Aorta (tissue), 5 donors: ENCODE results near the gene COX8A. TPM values are rescaled to one million over a fixed set of nuclear protein-coding genes. Genes with fewer than 3 reads are reported as not detected.

Experiments
- ATAC-seq: fragments of 200-7000 bp; cut with Tn5 transposase; one replicate; pipeline ENCODE4 v1.9.1; 2022; ENCODE audit warnings: moderate library complexity; ENCODE audit not compliant: low FRiP score
- DNase-seq, 2 donors: peaks; one replicate each; pipeline ENCODE4 v3.0.0-alpha.2; 2020
- H3K27ac ChIP-seq, 2 donors: one replicate each; pipeline ENCODE4 v1.5.1; 2013; ENCODE audit warnings: low read length in 2 of 2, mild to moderate bottlenecking in 2 of 2, moderate library complexity in 2 of 2, control low read depth in 1 of 2, inconsistent platforms in 1 of 2, low read depth in 1 of 2
- H3K27me3 ChIP-seq, 2 donors: one replicate each; pipeline ENCODE4 v1.6.1; 2013; ENCODE audit warnings: control low read depth in 1 of 2, low read length in 1 of 2, mild to moderate bottlenecking in 1 of 2, moderate library complexity in 1 of 2; ENCODE audit not compliant: insufficient read depth in 2 of 2, control insufficient read depth in 1 of 2
- H3K36me3 ChIP-seq, 2 donors: one replicate each; pipeline ENCODE4 v1.6.1; 2013; ENCODE audit warnings: control low read depth in 1 of 2, low read length in 1 of 2, mild to moderate bottlenecking in 1 of 2; ENCODE audit not compliant: insufficient read depth in 2 of 2, control insufficient read depth in 1 of 2
- H3K4me1 ChIP-seq, 2 donors: one replicate each; pipeline ENCODE4 v1.6.1; 2013; ENCODE audit warnings: low read length in 2 of 2, control low read depth in 1 of 2, mild to moderate bottlenecking in 1 of 2, moderate library complexity in 1 of 2; ENCODE audit not compliant: insufficient read depth in 2 of 2, control insufficient read depth in 1 of 2
- H3K4me3 ChIP-seq, 2 donors: one replicate each; pipeline ENCODE4 v1.5.1; 2013; ENCODE audit warnings: low read length in 2 of 2, control low read depth in 1 of 2, mild to moderate bottlenecking in 1 of 2
- H3K9me3 ChIP-seq: one replicate; pipeline ENCODE4 v1.6.1; 2013; ENCODE audit warnings: mild to moderate bottlenecking, low read length; ENCODE audit not compliant: control insufficient read depth
- WGBS, 2 donors: extraction: QIAGEN DNeasy Blood & Tissue Kit; methylation state at CpG; one replicate each; pipeline ENCODE4 v1.1.7; 2013; 5-methylcytosine and 5-hydroxymethylcytosine counted together
- intact Hi-C, 2 donors: fragments of 100-400 bp; cut with DNase I; formaldehyde crosslinking; loops; one replicate each; pipeline versions ENCODE4 v1.14.2 to v1.15.0; 2022
- polyA plus RNA-seq, 2 donors: library from polyadenylated mRNA; stranded (reverse); fragments of 200-250 nt; gene quantifications; one replicate each; pipeline ENCODE4 v1.2.3, GENCODE V29; 2013
- total RNA-seq, 2 donors: library from RNA; stranded (reverse); fragmentation: NEBNext Ultra II Directional; extraction: Animal tissue kit (Norgen Biotek cat#: 25700); gene quantifications; one replicate each; pipeline ENCODE4 v1.2.1, GENCODE V29; 2021
- donor health status: healthy with polysubstance abuse.
- donor health status: Bipolar disorder and iron deficiency.
- donor health status: DM: no; HTN: no; CAD: no.
- donor health status: DM: no; HTN: no; CAD: no.
- donor health status: DM: yes; HTN: yes; CAD: no.

COX8A gene
- total and polyA plus RNA-seq, 4 donors = 135 to 669 (median 337) TPM

GRCh38 chr11:64019106-64020037, 45.0 kb downstream of the COX8A start:
- H3K27me3 ChIP-seq = no peaks in the 10 kb centered on the region
- no peaks in the 10 kb centered on the region for H3K9me3 ChIP-seq
- no peak overlapping the region for H3K27ac ChIP-seq
- no peaks in the 10 kb centered on the region for H3K4me1 ChIP-seq
- no peaks in the 10 kb centered on the region for H3K36me3 ChIP-seq
- WGBS, 2 donors = 75 to 77% methylated on average over 25 to 27 of the region's 27 CpGs
- no peak overlapping the region for H3K4me3 ChIP-seq
- intact Hi-C loops = loop anchor here in 1 of 2 donors (5.0 kb wide), 1 partner anchor 118 kb away; no protein-coding TSS in a partner anchor
- no peak for DNase-seq
- ATAC-seq = no peak

- no peaks in the 10 kb centered on the region for H3K4me1 ChIP-seq
- 80 to 81% methylated on average over 20 to 22 of the region's 22 CpGs for WGBS, 2 donors
- no peaks in the 10 kb centered on the region for H3K27me3 ChIP-seq
- H3K4me3 ChIP-seq = no peak overlapping the region
- intact Hi-C loops = no loop called here
- H3K36me3 ChIP-seq = no peaks in the 10 kb centered on the region
- H3K9me3 ChIP-seq = no peaks in the 10 kb centered on the region
- DNase-seq (no peak), ATAC-seq (peak; percentile 14)
- no peak overlapping the region for H3K27ac ChIP-seq
Observed at GRCh38 chr11:64020976-64021756, 46.7 kb downstream of the COX8A start.

- Histone ChIP-seq H3K4me1 (no peaks in the 10 kb centered on the region), H3K4me3 (no peak overlapping the region), H3K27ac (no peak overlapping the region), H3K36me3 (no peaks in the 10 kb centered on the region), H3K9me3 (no peaks in the 10 kb centered on the region), H3K27me3 (no peaks in the 10 kb centered on the region)
- DNase-seq = no peak
- intact Hi-C loops = no loop called here
- no peak for ATAC-seq
- WGBS, 2 donors = 57 to 63% methylated on average over 8 to 10 of the region's 10 CpGs
Observed at GRCh38 chr11:64021757-64022093, 47.3 kb downstream of the COX8A start.

GRCh38 chr11:64022125-64022784, 47.8 kb downstream of the COX8A start:
- Histone ChIP-seq H3K27ac (no peak overlapping the region), H3K4me3 (no peak overlapping the region), H3K9me3 (no peaks in the 10 kb centered on the region), H3K27me3 (no peaks in the 10 kb centered on the region), H3K4me1 (no peaks in the 10 kb centered on the region), H3K36me3 (no peaks in the 10 kb centered on the region)
- ATAC-seq (no peak), DNase-seq (no peak)
- WGBS, 2 donors = 85 to 89% methylated on average over 14 of the region's 14 CpGs
- intact Hi-C loops = no loop called here

- no peaks in the 10 kb centered on the region for H3K27me3 ChIP-seq
- WGBS, 2 donors = 91 to 93% methylated on average over 20 of the region's 20 CpGs
- H3K27ac ChIP-seq = no peak overlapping the region
- H3K4me1 ChIP-seq = no peaks in the 10 kb centered on the region
- DNase-seq (no peak), ATAC-seq (no peak)
- intact Hi-C loops = no loop called here
- no peak overlapping the region for H3K4me3 ChIP-seq
- H3K36me3 ChIP-seq = no peaks in the 10 kb centered on the region
- no peaks in the 10 kb centered on the region for H3K9me3 ChIP-seq
Observed at GRCh38 chr11:64023712-64024710, 49.6 kb downstream of the COX8A start.

- no peaks in the 10 kb centered on the region for H3K27me3 ChIP-seq
- WGBS, 2 donors = 76 to 95% methylated on average over 4 of the region's 4 CpGs
- ATAC-seq (no peak), DNase-seq (no peak)
- H3K36me3 ChIP-seq = no peaks in the 10 kb centered on the region
- no peak overlapping the region for H3K4me3 ChIP-seq
- H3K4me1 ChIP-seq = no peaks in the 10 kb centered on the region
- intact Hi-C loops = no loop called here
- H3K27ac ChIP-seq = no peak overlapping the region
- H3K9me3 ChIP-seq = no peaks in the 10 kb centered on the region
Observed at GRCh38 chr11:64025205-64025604, 50.8 kb downstream of the COX8A start.
